Measurements from ENCODE around the gene DENND10. TPM values are rescaled to one million over a fixed set of nuclear protein-coding genes. Genes with fewer than 3 reads are reported as not detected.

Gene DENND10
- total RNA-seq, 1 donor from 2014 or later, result 42.2 TPM

- no peak for DNase-seq (ENCODE audit: extremely low spot score in 2 of 2)
- TF ChIP-seq CTCF (IDR thresholded peaks at IDR 0.05), result no peak
- no peak for TF ChIP-seq POLR2A (IDR thresholded peaks at IDR 0.05)
- TF ChIP-seq POLR2AphosphoS5 (IDR thresholded peaks at IDR 0.05; ENCODE audit: insufficient read depth in 1 of 2, low read depth in 1 of 2), result no peak
- Histone ChIP-seq H3K4me3 (no peak overlapping the region), H3K9me3 (no peaks in the 10 kb centered on the region), H3K36me3 (peaks cover 0 to 60% of the 10 kb centered on the region in 2 donors), H3K4me1 (peaks cover 4% of the 10 kb centered on the region), H3K27ac (no peak overlapping the region), H3K27me3 (no peaks in the 10 kb centered on the region)
- intact Hi-C loops (cut with DNase I), result no loop called here
Measured at GRCh38 chr10:119115926-119116325, 12.0 kb downstream of the DENND10 start.

GRCh38 chr10:119116326-119116951 is 12.5 kb downstream of the DENND10 start:
- Histone ChIP-seq H3K27me3 (no peaks in the 10 kb centered on the region), H3K9me3 (no peaks in the 10 kb centered on the region), H3K4me3 (no peak overlapping the region), H3K36me3 (peaks cover 0 to 60% of the 10 kb centered on the region in 2 donors), H3K4me1 (peaks cover 4% of the 10 kb centered on the region), H3K27ac (no peak overlapping the region)
- intact Hi-C loops (cut with DNase I), result no loop called here
- no peak for DNase-seq (ENCODE audit: extremely low spot score in 2 of 2)
- no peak for TF ChIP-seq CTCF (IDR thresholded peaks at IDR 0.05)

- no peak overlapping the region for H3K27ac ChIP-seq
- no peak for DNase-seq (ENCODE audit: extremely low spot score in 2 of 2)
- H3K4me3 ChIP-seq, result no peak overlapping the region
- intact Hi-C loops (cut with DNase I), result no loop called here
- TF ChIP-seq CTCF (IDR thresholded peaks at IDR 0.05) (no peak), POLR2A (IDR thresholded peaks at IDR 0.05) (no peak), POLR2AphosphoS5 (IDR thresholded peaks at IDR 0.05; ENCODE audit: insufficient read depth in 1 of 2, low read depth in 1 of 2) (no peak)
- peaks cover 0 to 62% of the 10 kb centered on the region in 2 donors for H3K36me3 ChIP-seq
- H3K27me3 ChIP-seq, result no peaks in the 10 kb centered on the region
- H3K4me1 ChIP-seq, result peaks cover 4% of the 10 kb centered on the region
- no peaks in the 10 kb centered on the region for H3K9me3 ChIP-seq
Measured at GRCh38 chr10:119118231-119118630, 14.3 kb downstream of the DENND10 start.

- Histone ChIP-seq H3K9me3 (no peaks in the 10 kb centered on the region), H3K4me1 (no peaks in the 10 kb centered on the region), H3K27me3 (no peaks in the 10 kb centered on the region), H3K4me3 (no peak overlapping the region), H3K36me3 (peaks cover 0 to 67% of the 10 kb centered on the region in 2 donors), H3K27ac (no peak overlapping the region)
- intact Hi-C loops (cut with DNase I), result no loop called here
- no peak for DNase-seq (ENCODE audit: extremely low spot score in 2 of 2)
- TF ChIP-seq CTCF (IDR thresholded peaks at IDR 0.05) (no peak), POLR2AphosphoS5 (IDR thresholded peaks at IDR 0.05; ENCODE audit: insufficient read depth in 1 of 2, low read depth in 1 of 2) (no peak), POLR2A (IDR thresholded peaks at IDR 0.05) (no peak)
Measured at GRCh38 chr10:119119400-119119799, 15.5 kb downstream of the DENND10 start.

- no peak for DNase-seq (ENCODE audit: extremely low spot score in 2 of 2)
- intact Hi-C loops (cut with DNase I), result no loop called here
- TF ChIP-seq POLR2AphosphoS5 (IDR thresholded peaks at IDR 0.05; ENCODE audit: insufficient read depth in 1 of 2, low read depth in 1 of 2) (no peak), POLR2A (IDR thresholded peaks at IDR 0.05) (no peak), CTCF (IDR thresholded peaks at IDR 0.05) (no peak)
- no peaks in the 10 kb centered on the region for H3K27me3 ChIP-seq
- H3K36me3 ChIP-seq, result peaks cover 0 to 73% of the 10 kb centered on the region in 2 donors
- no peak overlapping the region for H3K4me3 ChIP-seq
- H3K27ac ChIP-seq, result no peak overlapping the region
- no peaks in the 10 kb centered on the region for H3K4me1 ChIP-seq
- H3K9me3 ChIP-seq, result no peaks in the 10 kb centered on the region
Measured at GRCh38 chr10:119120413-119120867, 16.5 kb downstream of the DENND10 start.
